Liver (tissue), 9 donors: ENCODE measurements around the gene SGK2. TPM values are rescaled to one million over a fixed set of nuclear protein-coding genes. Genes with fewer than 3 reads are reported as not detected.

ENCODE experiments used
- DNase-seq: peaks from one replicate; pipeline ENCODE4 v3.0.0-alpha.2; 2017; ENCODE audit warnings: low spot score
- H3K27ac ChIP-seq, 2 donors: one replicate each; pipeline ENCODE4 v1.7.0; 2013; ENCODE audit warnings: inconsistent platforms in 2 of 2, low read length in 2 of 2, control low read depth in 1 of 2, low read depth in 1 of 2, mild to moderate bottlenecking in 1 of 2
- H3K27me3 ChIP-seq, 4 donors: one replicate each; pipeline versions ENCODE4 v1.6.1 to v1.7.0; 2013; ENCODE audit warnings: low read length in 3 of 4, inconsistent platforms in 1 of 4, mild to moderate bottlenecking in 1 of 4, moderate library complexity in 1 of 4; ENCODE audit not compliant: control insufficient read depth in 4 of 4, insufficient read depth in 4 of 4
- H3K36me3 ChIP-seq, 4 donors: one replicate each; pipeline versions ENCODE4 v1.6.1 to v1.7.0; 2013; ENCODE audit warnings: low read length in 3 of 4, mild to moderate bottlenecking in 3 of 4, low read depth in 1 of 4, moderate library complexity in 1 of 4; ENCODE audit not compliant: control insufficient read depth in 4 of 4, insufficient read depth in 3 of 4
- H3K4me1 ChIP-seq, 4 donors: one replicate each; pipeline versions ENCODE4 v1.6.1 to v1.7.0; 2013; ENCODE audit warnings: low read length in 3 of 4, mild to moderate bottlenecking in 3 of 4, moderate library complexity in 1 of 4; ENCODE audit not compliant: control insufficient read depth in 4 of 4, insufficient read depth in 4 of 4
- H3K4me3 ChIP-seq, 3 donors: one replicate each; pipeline versions ENCODE4 v1.6.1 to v1.7.0; 2013; ENCODE audit warnings: low read length in 3 of 3, control low read depth in 1 of 3, low read depth in 1 of 3, mild to moderate bottlenecking in 1 of 3
- H3K9ac ChIP-seq, 2 donors: one replicate each; pipeline ENCODE4 v1.7.0; 2013; ENCODE audit warnings: low read length in 2 of 2, mild to moderate bottlenecking in 2 of 2, moderate library complexity in 2 of 2, control low read depth in 1 of 2, low read depth in 1 of 2
- H3K9me3 ChIP-seq, 4 donors: one replicate each; pipeline versions ENCODE4 v1.6.1 to v1.7.0; 2013; ENCODE audit warnings: low read length in 3 of 4; ENCODE audit not compliant: control insufficient read depth in 4 of 4
- EGR1 ChIP-seq, 2 donors: IDR thresholded peaks; 2 replicates each; pipeline ENCODE4 v1.6.1; 2016 to 2018; ENCODE audit warnings: antibody characterized with exemption in 2 of 2, low read depth in 2 of 2
- FOXA1 ChIP-seq: IDR thresholded peaks from 2 replicates; pipeline ENCODE4 v1.6.1; 2016; ENCODE audit warnings: antibody characterized with exemption
- FOXA2 ChIP-seq: IDR thresholded peaks from 2 replicates; pipeline ENCODE4 v1.6.1; 2016; ENCODE audit warnings: antibody characterized with exemption
- GABPA ChIP-seq, 2 donors: IDR thresholded peaks in 1 of 2; conservative IDR thresholded peaks in 1 of 2; 2 replicates each; pipeline ENCODE4 v1.6.1; 2016; ENCODE audit warnings: antibody characterized with exemption in 2 of 2, mild to moderate bottlenecking in 1 of 2, moderate library complexity in 1 of 2
- HNF4A ChIP-seq, 2 donors: conservative IDR thresholded peaks; 2 replicates each; pipeline ENCODE4 v1.6.1; 2016; ENCODE audit warnings: antibody characterized with exemption in 2 of 2, mild to moderate bottlenecking in 2 of 2
- HNF4G ChIP-seq: IDR thresholded peaks from 2 replicates; pipeline ENCODE4 v1.6.1; 2016; ENCODE audit warnings: antibody characterized with exemption
- JUND ChIP-seq, 2 donors: IDR thresholded peaks; 2 replicates each; pipeline ENCODE4 v1.6.1; 2016; ENCODE audit warnings: antibody characterized with exemption in 2 of 2
- NR2F2 ChIP-seq: IDR thresholded peaks from 2 replicates; pipeline ENCODE4 v1.6.1; 2016; ENCODE audit warnings: antibody characterized with exemption
- RAD21 ChIP-seq, 2 donors: IDR thresholded peaks; 2 replicates each; pipeline ENCODE4 v1.6.1; 2016; ENCODE audit warnings: antibody characterized with exemption in 2 of 2, mild to moderate bottlenecking in 2 of 2
- RXRA ChIP-seq, 2 donors: IDR thresholded peaks; 2 replicates each; pipeline ENCODE4 v1.6.1; 2017 to 2018; ENCODE audit warnings: antibody characterized with exemption in 2 of 2, mild to moderate bottlenecking in 1 of 2
- SP1 ChIP-seq: IDR thresholded peaks from 2 replicates; pipeline ENCODE4 v1.6.1; 2018; ENCODE audit warnings: antibody characterized with exemption, mild to moderate bottlenecking
- TAF1 ChIP-seq: conservative IDR thresholded peaks from 2 replicates; pipeline ENCODE4 v1.6.1; 2016; ENCODE audit warnings: antibody characterized with exemption, mild to moderate bottlenecking
- YY1 ChIP-seq: IDR thresholded peaks from 2 replicates; pipeline ENCODE4 v1.6.1; 2016; ENCODE audit warnings: antibody characterized with exemption, mild to moderate bottlenecking
- WGBS: extraction: QIAGEN DNeasy Blood & Tissue Kit; methylation state at CpG from one replicate; pipeline ENCODE4 v1.1.7; 2013; 5-methylcytosine and 5-hydroxymethylcytosine counted together
- polyA plus RNA-seq, 2 donors: library from polyadenylated mRNA; stranded (reverse) in 1 of 2; unstranded in 1 of 2; fragments of 200-250 nt in 1 of 2; fragments of >200 nt in 1 of 2; fragmentation: Nextera tagmentation in 1 of 2; extraction: Ambion mirVana in 1 of 2; gene quantifications; one replicate each; pipeline versions ENCODE4 v1.2.1 to v1.2.3, GENCODE V29; 2013 to 2015
- total RNA-seq, 2 donors: library from RNA; depleted of rRNA; stranded (reverse); fragments of >200 nt; gene quantifications; one replicate each; pipeline ENCODE4 v1.2.3, GENCODE V29; 2014
- TF ChIP-seq, protein P1 (sequence below): IDR thresholded peaks from 2 replicates; pipeline ENCODE4 v1.6.1; 2016; ENCODE audit warnings: antibody characterized with exemption
- TF ChIP-seq, protein P2 (sequence below): IDR thresholded peaks from 2 replicates; pipeline ENCODE4 v1.6.1; 2016; ENCODE audit warnings: antibody characterized with exemption, mild to moderate bottlenecking
- TF ChIP-seq, protein P3 (sequence below): fragments of 150-350 bp; IDR thresholded peaks from 2 replicates; pipeline ENCODE4 v1.5.1; 2017; ENCODE audit warnings: improper control_type of control experiment, low read depth, low read length; ENCODE audit not compliant: missing input control
- donor health status: healthy.
- donor health status: healthy.
- donor health status: healthy.
- donor health status: healthy.
- donor health status: healthy.

The SGK2 gene
- total and polyA plus RNA-seq, 4 donors = 22.9 to 253 (median 60.3) TPM

DNA sequence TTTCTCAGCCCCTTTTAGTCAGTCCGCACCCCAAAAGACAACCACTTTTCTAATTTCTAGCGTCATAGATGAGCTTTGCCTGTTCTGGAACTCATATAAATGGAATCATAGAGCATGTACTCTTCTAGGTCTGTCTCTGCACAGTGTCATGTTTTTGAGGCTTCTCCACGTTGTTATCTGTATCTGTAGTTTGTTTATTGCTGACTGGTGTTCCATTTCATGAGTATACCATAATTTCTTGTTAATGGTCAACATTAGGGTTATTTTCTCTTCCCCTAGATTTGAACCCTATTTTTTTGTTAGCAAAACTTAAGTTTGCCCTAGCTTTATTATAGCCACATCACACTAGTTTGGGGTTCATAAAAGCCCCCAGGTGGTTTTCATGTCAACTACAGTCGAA, 16.2 kb upstream of the SGK2 start:
- 82% methylated on average over 4 of the region's 4 CpGs for WGBS
- no peak for DNase-seq
- no peak for TF ChIP-seq YY1
- no peak for TF ChIP-seq EGR1 (IDR thresholded peaks at IDR 0.05; ENCODE audit: low read depth in 2 of 2)
- TF ChIP-seq, protein P1, sequence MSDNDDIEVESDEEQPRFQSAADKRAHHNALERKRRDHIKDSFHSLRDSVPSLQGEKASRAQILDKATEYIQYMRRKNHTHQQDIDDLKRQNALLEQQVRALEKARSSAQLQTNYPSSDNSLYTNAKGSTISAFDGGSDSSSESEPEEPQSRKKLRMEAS = no peak

DNA sequence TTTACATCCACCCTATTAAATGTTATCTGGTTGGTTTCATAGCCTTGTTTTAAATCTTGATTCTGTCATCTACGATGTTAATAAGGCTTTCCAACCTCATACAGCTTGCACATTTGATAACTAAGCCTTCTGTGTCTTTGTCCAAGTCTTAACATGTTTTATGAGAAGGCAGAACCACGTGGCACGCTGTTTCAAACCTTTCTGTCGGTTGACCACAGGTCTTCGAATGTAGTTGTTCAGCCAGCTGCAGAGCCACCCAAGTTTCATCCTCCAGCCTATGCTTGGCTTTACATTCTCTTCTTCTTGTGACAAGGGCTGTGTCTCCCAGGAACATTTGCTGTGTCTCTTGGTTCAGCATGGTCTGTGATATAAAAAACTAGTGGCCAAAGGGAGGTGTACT, 15.7 kb upstream of the SGK2 start:
- Histone ChIP-seq H3K36me3 (no peaks in the 10 kb centered on the region), H3K4me1 (peaks cover 12 to 23% (median 18%) of the 10 kb centered on the region in 4 donors), H3K27ac (no peak overlapping the region), H3K4me3 (no peak overlapping the region), H3K27me3 (no peaks in the 10 kb centered on the region), H3K9ac (no peak overlapping the region), H3K9me3 (no peaks in the 10 kb centered on the region)
- TF ChIP-seq SP1 = no peak
- no peak for TF ChIP-seq EGR1 (IDR thresholded peaks at IDR 0.05; ENCODE audit: low read depth in 2 of 2)
- no peak for TF ChIP-seq YY1
- TF ChIP-seq RAD21 (IDR thresholded peaks at IDR 0.05) = no peak
- no peak for TF ChIP-seq RXRA (IDR thresholded peaks at IDR 0.05)
- TF ChIP-seq JUND (IDR thresholded peaks at IDR 0.05) = no peak
- no peak for TF ChIP-seq HNF4G
- TF ChIP-seq NR2F2 = no peak
- no peak for TF ChIP-seq HNF4A (conservative IDR thresholded peaks at IDR 0.05)
- no peak for TF ChIP-seq FOXA2
- TF ChIP-seq TAF1 = no peak
- TF ChIP-seq, protein P2, sequence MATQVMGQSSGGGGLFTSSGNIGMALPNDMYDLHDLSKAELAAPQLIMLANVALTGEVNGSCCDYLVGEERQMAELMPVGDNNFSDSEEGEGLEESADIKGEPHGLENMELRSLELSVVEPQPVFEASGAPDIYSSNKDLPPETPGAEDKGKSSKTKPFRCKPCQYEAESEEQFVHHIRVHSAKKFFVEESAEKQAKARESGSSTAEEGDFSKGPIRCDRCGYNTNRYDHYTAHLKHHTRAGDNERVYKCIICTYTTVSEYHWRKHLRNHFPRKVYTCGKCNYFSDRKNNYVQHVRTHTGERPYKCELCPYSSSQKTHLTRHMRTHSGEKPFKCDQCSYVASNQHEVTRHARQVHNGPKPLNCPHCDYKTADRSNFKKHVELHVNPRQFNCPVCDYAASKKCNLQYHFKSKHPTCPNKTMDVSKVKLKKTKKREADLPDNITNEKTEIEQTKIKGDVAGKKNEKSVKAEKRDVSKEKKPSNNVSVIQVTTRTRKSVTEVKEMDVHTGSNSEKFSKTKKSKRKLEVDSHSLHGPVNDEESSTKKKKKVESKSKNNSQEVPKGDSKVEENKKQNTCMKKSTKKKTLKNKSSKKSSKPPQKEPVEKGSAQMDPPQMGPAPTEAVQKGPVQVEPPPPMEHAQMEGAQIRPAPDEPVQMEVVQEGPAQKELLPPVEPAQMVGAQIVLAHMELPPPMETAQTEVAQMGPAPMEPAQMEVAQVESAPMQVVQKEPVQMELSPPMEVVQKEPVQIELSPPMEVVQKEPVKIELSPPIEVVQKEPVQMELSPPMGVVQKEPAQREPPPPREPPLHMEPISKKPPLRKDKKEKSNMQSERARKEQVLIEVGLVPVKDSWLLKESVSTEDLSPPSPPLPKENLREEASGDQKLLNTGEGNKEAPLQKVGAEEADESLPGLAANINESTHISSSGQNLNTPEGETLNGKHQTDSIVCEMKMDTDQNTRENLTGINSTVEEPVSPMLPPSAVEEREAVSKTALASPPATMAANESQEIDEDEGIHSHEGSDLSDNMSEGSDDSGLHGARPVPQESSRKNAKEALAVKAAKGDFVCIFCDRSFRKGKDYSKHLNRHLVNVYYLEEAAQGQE = no peak
- TF ChIP-seq, protein P3, sequence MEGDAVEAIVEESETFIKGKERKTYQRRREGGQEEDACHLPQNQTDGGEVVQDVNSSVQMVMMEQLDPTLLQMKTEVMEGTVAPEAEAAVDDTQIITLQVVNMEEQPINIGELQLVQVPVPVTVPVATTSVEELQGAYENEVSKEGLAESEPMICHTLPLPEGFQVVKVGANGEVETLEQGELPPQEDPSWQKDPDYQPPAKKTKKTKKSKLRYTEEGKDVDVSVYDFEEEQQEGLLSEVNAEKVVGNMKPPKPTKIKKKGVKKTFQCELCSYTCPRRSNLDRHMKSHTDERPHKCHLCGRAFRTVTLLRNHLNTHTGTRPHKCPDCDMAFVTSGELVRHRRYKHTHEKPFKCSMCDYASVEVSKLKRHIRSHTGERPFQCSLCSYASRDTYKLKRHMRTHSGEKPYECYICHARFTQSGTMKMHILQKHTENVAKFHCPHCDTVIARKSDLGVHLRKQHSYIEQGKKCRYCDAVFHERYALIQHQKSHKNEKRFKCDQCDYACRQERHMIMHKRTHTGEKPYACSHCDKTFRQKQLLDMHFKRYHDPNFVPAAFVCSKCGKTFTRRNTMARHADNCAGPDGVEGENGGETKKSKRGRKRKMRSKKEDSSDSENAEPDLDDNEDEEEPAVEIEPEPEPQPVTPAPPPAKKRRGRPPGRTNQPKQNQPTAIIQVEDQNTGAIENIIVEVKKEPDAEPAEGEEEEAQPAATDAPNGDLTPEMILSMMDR = no peak
- TF ChIP-seq GABPA (IDR thresholded peaks at IDR 0.05 in 1 of 2, conservative IDR thresholded peaks at IDR 0.05 in 1 of 2) = no peak
- TF ChIP-seq FOXA1 = no peak
- TF ChIP-seq, protein P1 = no peak
- WGBS = 93% methylated on average over 5 of the region's 5 CpGs
- DNase-seq = no peak

More for the DNA sequence above, 16.2 kb upstream of the SGK2 start:
- no peak overlapping the region for H3K27ac ChIP-seq
- no peak overlapping the region for H3K4me3 ChIP-seq
- no peaks in the 10 kb centered on the region for H3K36me3 ChIP-seq
- no peaks in the 10 kb centered on the region for H3K27me3 ChIP-seq
- no peak overlapping the region for H3K9ac ChIP-seq
- no peaks in the 10 kb centered on the region for H3K9me3 ChIP-seq
- peaks cover 10 to 24% (median 17%) of the 10 kb centered on the region in 4 donors for H3K4me1 ChIP-seq
